GM12872 (cell line): ENCODE data around the gene SMC2.

ENCODE experiments used
- TF ChIP-seq, protein P1 (sequence below): IDR thresholded peaks from 3 replicates; pipeline ENCODE4 v1.5.1; 2011; ENCODE audit warnings: low read depth, mild to moderate bottlenecking, low read length, moderate library complexity; ENCODE audit not compliant: insufficient read depth

Gene SMC2

DNA sequence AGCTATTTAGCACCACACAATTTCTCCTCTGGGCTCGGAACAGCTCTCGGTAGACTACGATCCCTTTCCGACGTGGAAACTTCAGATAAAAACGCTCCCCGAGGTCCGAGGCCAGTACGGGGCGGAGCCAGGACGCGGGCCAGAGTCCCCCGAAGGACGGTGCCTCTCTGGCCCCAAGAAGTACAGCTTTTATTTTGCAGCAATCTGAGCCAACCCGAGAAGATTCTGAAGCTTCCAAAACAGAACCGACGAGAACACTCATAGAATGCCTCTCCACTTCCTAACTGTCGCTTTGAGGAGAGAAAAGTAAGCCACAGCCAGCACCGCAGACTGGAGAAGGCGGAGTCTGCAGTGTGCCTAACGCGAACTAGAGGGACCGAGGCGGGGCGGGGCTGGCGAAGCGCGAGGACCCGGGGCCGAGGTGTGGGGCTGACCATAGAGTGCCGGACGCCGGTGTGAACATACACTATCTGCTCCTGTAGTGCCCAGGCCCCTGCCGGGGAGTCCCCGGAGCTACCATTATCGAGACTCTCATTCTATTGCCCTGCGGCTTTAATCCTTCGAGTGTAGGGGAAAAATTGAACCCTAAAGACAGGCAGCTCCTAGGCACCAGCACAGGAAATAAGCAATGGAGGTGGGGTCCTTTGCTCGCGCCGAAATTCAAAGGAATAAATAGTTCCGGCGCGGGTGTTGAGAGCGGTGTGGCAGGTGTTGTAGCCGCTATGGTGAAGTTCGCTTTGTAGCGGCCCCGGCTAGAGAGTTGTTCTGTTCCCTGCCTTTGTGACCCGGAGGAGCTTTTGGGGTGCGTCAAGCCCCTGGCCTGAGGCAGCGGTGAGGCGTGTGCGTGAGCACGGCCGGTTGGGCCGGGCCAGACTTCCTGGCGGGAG lies at the start of gene SMC2:
Gene SMC2 (plus strand): TSS at position 663 of the 887 bp plus-strand sequence. CDS start 1,076 bp downstream, outside the sequence.
- TF ChIP-seq, protein P1, sequence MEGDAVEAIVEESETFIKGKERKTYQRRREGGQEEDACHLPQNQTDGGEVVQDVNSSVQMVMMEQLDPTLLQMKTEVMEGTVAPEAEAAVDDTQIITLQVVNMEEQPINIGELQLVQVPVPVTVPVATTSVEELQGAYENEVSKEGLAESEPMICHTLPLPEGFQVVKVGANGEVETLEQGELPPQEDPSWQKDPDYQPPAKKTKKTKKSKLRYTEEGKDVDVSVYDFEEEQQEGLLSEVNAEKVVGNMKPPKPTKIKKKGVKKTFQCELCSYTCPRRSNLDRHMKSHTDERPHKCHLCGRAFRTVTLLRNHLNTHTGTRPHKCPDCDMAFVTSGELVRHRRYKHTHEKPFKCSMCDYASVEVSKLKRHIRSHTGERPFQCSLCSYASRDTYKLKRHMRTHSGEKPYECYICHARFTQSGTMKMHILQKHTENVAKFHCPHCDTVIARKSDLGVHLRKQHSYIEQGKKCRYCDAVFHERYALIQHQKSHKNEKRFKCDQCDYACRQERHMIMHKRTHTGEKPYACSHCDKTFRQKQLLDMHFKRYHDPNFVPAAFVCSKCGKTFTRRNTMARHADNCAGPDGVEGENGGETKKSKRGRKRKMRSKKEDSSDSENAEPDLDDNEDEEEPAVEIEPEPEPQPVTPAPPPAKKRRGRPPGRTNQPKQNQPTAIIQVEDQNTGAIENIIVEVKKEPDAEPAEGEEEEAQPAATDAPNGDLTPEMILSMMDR = no peak

DNA sequence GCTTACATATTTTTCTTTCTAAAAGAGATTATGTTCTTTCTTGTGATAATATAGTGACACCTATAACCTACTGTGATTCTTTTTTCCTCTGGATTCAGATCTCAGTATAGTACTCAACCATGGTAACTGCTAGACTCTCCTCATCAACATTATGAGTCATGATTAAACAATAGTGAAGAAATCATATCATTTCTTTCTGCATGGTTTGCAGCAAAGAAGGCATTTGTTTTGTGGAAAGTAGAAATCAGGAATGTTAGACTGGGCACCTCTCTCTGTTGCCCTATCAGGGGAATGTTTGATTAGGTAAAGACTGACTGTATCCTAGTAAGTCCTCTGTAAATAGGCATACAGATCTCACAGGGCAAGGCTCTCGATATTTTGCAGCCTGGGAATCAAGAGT lies 25.6 kb upstream of the SMC2 start:
- TF ChIP-seq, protein P1 = no peak

DNA sequence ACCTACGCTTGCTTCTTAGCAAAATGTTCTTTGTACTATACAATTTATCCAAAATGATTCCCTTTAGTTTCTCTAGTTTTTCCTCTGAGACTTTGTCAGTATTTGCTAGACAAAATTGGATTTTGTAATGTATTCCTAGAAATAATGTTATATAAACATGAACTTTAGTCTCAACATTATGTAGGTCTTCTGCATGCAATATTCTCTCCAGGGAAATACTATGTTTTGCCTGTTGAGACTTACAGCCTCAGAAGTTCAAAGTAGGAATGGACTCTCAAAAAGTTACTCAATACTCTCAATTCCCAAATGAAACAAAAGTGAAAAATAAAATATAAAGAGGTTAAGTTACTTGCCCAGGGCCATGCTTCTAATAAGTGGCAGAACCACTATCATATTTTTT lies 24.8 kb upstream of the SMC2 start:
- TF ChIP-seq, protein P1 = no peak

DNA sequence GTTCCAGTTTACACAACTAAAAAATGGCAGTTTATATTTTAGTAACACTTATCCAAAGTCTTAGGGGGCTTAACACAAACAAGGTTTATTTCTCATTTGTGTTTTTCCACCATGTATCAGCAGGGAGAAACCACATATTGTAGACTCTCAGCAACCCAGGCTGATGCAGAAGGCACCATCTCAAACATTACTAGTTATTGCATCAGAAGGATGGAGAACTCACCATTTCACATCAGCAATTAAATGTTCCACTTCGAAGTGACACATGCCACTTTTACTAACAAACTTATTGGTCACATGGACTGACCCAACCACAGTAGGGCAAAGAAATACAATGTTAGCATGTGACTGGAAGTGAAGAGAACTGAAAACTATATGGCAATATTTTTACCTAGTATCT lies 22.5 kb upstream of the SMC2 start:
- TF ChIP-seq, protein P1 = no peak

DNA sequence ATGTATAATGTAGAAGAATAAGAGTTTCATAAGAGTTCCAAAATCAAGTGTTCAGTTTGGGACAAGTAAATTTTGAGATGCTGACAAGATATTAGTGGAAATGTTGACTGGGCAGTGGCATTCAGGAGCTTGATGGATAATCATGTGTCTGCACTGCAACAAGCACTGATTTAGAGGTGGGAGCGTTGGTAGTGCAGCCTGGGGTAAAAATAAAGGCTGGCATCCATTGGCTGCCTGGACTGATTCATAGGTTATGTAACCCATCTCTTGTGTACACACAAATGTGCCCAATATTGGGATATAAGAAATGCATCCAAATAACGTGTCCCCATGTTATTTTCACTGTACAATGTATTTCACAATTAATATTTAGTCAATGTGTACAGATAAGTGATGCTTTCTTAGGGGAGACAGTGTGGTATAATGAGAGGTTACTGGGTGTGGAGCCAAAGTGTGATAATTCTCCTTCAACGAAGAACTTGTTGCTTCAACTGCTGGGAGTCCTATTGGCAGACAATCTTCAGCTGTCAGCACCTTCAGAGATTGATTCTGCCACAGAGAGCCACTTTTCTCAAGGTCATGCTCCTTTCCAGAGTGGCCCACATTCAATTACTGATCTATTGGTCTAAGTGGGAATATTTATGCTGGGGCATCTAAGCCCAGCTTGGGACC lies 20.9 kb upstream of the SMC2 start:
- TF ChIP-seq, protein P1 = no peak

DNA sequence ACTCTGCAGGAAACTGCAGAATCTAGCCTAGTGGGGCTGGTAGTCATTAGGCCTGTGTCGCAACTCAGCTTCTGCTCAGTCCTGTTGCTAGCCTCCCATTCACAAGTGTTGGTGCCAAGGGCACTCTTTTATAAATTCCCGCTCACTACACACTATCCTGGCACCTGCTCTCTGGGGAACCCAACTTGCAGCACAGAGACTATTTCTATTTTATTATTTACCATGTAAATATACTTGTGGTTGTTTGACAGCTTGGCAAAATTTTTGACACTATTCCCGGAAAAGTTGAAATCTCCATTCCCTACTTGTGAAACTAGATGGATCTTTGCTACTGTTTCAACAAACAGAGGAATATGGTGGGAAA lies 20.4 kb upstream of the SMC2 start:
- TF ChIP-seq, protein P1 = no peak

DNA sequence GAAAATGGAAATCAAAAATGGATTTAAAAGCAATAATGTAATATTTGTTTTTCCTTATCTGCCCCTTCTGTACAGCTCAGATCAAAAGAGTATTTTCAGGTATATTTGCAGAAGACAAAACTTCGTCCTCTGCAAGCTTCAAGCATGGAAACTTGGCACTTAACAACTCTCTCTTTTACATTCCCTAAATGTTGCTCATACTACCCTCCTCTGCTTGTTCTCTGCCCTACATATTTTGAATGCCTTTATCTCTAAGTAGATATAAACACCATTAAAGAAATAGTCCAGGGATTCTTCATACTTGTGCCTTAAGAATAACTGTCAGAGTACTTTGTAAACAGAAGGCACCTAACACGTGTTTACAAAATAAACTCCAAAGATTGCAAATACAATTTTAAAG lies 19.2 kb upstream of the SMC2 start:
- TF ChIP-seq, protein P1 = no peak
